DND-41 (cell line): ENCODE results near the gene CTSC.

Experiments
- ATAC-seq: fragments of 200-7000 bp; cut with Tn5 transposase; 3 replicates; pipeline ENCODE4 v1.9.1; 2021; ENCODE audit warnings: low read depth; ENCODE audit not compliant: insufficient read depth
- DNase-seq: peaks from one replicate; pipeline ENCODE4 v3.0.0-alpha.2; 2020
- H2AFZ ChIP-seq: 2 replicates; pipeline ENCODE4 v1.6.0; 2012; ENCODE audit warnings: low read depth, low read length
- H3K27ac ChIP-seq: 2 replicates; pipeline ENCODE4 v1.5.1; 2012; ENCODE audit warnings: low read length, inconsistent platforms
- H3K27me3 ChIP-seq: fragments of 200-600 bp; sonication (generic); 2 replicates; pipeline ENCODE4 v1.6.0; 2012; ENCODE audit warnings: low read length, mild to moderate bottlenecking, inconsistent platforms; ENCODE audit not compliant: insufficient read depth, poor library complexity
- H3K36me3 ChIP-seq: 2 replicates; pipeline ENCODE4 v1.5.1; 2012; ENCODE audit warnings: low read length, inconsistent platforms; ENCODE audit not compliant: insufficient read depth
- H3K4me1 ChIP-seq: 2 replicates; pipeline ENCODE4 v1.5.1; 2012; ENCODE audit warnings: mild to moderate bottlenecking, low read length; ENCODE audit not compliant: insufficient read depth
- H3K4me2 ChIP-seq: 2 replicates; pipeline ENCODE4 v1.6.0; 2012; ENCODE audit warnings: mild to moderate bottlenecking, moderate library complexity, low read length, inconsistent platforms; ENCODE audit not compliant: insufficient read depth
- H3K4me3 ChIP-seq, 2 experiments: fragments of 200-600 bp in 1 of 2; shearing (Covaris generic) in 1 of 2; 2 replicates each; pipeline ENCODE4 v1.5.1; 2012 to 2016; ENCODE audit warnings: inconsistent platforms in 2 of 2, low read length in 2 of 2, mild to moderate bottlenecking in 2 of 2, low read depth in 1 of 2, moderate library complexity in 1 of 2
- H3K79me2 ChIP-seq: 2 replicates; pipeline ENCODE4 v1.6.0; 2012; ENCODE audit warnings: low read length, inconsistent platforms; ENCODE audit not compliant: insufficient read depth
- H3K9ac ChIP-seq: 2 replicates; pipeline ENCODE4 v1.6.0; 2012; ENCODE audit warnings: low read depth, mild to moderate bottlenecking, inconsistent platforms, low read length, moderate library complexity
- H3K9me3 ChIP-seq: 2 replicates; pipeline ENCODE4 v1.5.1; 2012; ENCODE audit warnings: low read length, moderate library complexity, mild to moderate bottlenecking, inconsistent platforms; ENCODE audit not compliant: insufficient read depth, severe bottlenecking
- H4K20me1 ChIP-seq: 2 replicates; pipeline ENCODE4 v1.6.0; 2012; ENCODE audit warnings: low read length; ENCODE audit not compliant: insufficient read depth
- EZH2 ChIP-seq: IDR thresholded peaks from 3 replicates; pipeline ENCODE4 v1.6.1; 2012; ENCODE audit warnings: borderline replicate concordance, low read depth, mild to moderate bottlenecking, moderate library complexity, low read length, inconsistent platforms; ENCODE audit not compliant: severe bottlenecking
- TF ChIP-seq, protein P1 (sequence below): IDR thresholded peaks from 2 replicates; pipeline ENCODE4 v1.5.1; 2012; ENCODE audit warnings: borderline replicate concordance, low read length, moderate library complexity, mild to moderate bottlenecking; ENCODE audit not compliant: poor library complexity, severe bottlenecking; ENCODE audit errors: extremely low read depth

The CTSC gene

DNA sequence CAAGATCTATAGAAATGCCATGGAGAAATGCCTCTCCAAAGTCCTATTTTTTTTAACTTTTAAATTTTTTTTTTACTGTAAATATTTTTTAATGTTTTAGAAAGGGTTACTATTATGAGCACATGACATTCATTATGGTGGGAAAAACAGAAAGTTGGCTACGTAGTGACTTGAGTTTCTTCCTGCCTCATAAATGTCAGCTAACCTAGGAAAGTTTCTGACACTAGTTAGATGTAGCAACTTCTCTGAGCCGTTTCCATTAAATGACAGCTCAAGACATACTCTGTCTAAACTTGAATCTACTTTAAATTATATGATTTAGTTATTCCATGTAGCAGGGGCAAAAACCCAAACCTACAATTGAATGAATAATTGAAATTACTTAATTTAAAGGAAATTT, 18.4 kb upstream of the CTSC start:
- Histone ChIP-seq H3K4me1 (peaks cover 42% of the 10 kb centered on the region), H3K4me3 (no peak overlapping the region), H3K9me3 (no peaks in the 10 kb centered on the region), H3K27me3 (no peaks in the 10 kb centered on the region), H3K36me3 (no peaks in the 10 kb centered on the region), H3K4me2 (no peak overlapping the region), H4K20me1 (no peaks in the 10 kb centered on the region), H3K79me2 (no peaks in the 10 kb centered on the region), H2AFZ (no peak overlapping the region), H3K27ac (no peak overlapping the region), H3K9ac (no peak overlapping the region)
- TF ChIP-seq, protein P1, sequence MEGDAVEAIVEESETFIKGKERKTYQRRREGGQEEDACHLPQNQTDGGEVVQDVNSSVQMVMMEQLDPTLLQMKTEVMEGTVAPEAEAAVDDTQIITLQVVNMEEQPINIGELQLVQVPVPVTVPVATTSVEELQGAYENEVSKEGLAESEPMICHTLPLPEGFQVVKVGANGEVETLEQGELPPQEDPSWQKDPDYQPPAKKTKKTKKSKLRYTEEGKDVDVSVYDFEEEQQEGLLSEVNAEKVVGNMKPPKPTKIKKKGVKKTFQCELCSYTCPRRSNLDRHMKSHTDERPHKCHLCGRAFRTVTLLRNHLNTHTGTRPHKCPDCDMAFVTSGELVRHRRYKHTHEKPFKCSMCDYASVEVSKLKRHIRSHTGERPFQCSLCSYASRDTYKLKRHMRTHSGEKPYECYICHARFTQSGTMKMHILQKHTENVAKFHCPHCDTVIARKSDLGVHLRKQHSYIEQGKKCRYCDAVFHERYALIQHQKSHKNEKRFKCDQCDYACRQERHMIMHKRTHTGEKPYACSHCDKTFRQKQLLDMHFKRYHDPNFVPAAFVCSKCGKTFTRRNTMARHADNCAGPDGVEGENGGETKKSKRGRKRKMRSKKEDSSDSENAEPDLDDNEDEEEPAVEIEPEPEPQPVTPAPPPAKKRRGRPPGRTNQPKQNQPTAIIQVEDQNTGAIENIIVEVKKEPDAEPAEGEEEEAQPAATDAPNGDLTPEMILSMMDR, result no peak
- no peak for TF ChIP-seq EZH2
- no peak for ATAC-seq
- no peak for DNase-seq

GRCh38 chr11:88354912-88355311, 17.4 kb upstream of the CTSC start:
- ATAC-seq (no peak), DNase-seq (no peak)
- TF ChIP-seq, protein P1, result no peak
- TF ChIP-seq EZH2, result no peak
- Histone ChIP-seq H3K4me2 (no peak overlapping the region), H3K27ac (no peak overlapping the region), H3K4me3 (no peak overlapping the region), H4K20me1 (no peaks in the 10 kb centered on the region), H3K9me3 (no peaks in the 10 kb centered on the region), H3K36me3 (no peaks in the 10 kb centered on the region), H3K27me3 (no peaks in the 10 kb centered on the region), H2AFZ (no peak overlapping the region), H3K79me2 (no peaks in the 10 kb centered on the region), H3K9ac (no peak overlapping the region), H3K4me1 (peaks cover 34% of the 10 kb centered on the region)

GRCh38 chr11:88353835-88354496, 16.4 kb upstream of the CTSC start:
- ATAC-seq (no peak), DNase-seq (no peak)
- Histone ChIP-seq H3K9me3 (no peaks in the 10 kb centered on the region), H2AFZ (no peak overlapping the region), H3K9ac (no peak overlapping the region), H3K4me3 (no peak overlapping the region), H3K27ac (no peak overlapping the region), H3K27me3 (no peaks in the 10 kb centered on the region), H4K20me1 (no peaks in the 10 kb centered on the region), H3K36me3 (no peaks in the 10 kb centered on the region), H3K79me2 (no peaks in the 10 kb centered on the region), H3K4me2 (no peak overlapping the region), H3K4me1 (peaks cover 25% of the 10 kb centered on the region)
- TF ChIP-seq EZH2, result no peak
- TF ChIP-seq, protein P1, result no peak

- Histone ChIP-seq H3K27me3 (no peaks in the 10 kb centered on the region), H2AFZ (no peak overlapping the region), H3K36me3 (no peaks in the 10 kb centered on the region), H3K79me2 (no peaks in the 10 kb centered on the region), H4K20me1 (no peaks in the 10 kb centered on the region), H3K9ac (no peak overlapping the region), H3K9me3 (no peaks in the 10 kb centered on the region), H3K4me3 (no peak overlapping the region), H3K4me2 (no peak overlapping the region), H3K4me1 (peaks cover 25% of the 10 kb centered on the region), H3K27ac (no peak overlapping the region)
- ATAC-seq (no peak), DNase-seq (no peak)
- TF ChIP-seq, protein P1, result no peak
- no peak for TF ChIP-seq EZH2
Observed at GRCh38 chr11:88353386-88353785, 15.8 kb upstream of the CTSC start.
